ENCODE measurements around the gene OPA1.

The OPA1 gene

GRCh38 chr3:193730511-193730910 is 137.5 kb downstream of the OPA1 start:
- no peak for DNase-seq

DNA sequence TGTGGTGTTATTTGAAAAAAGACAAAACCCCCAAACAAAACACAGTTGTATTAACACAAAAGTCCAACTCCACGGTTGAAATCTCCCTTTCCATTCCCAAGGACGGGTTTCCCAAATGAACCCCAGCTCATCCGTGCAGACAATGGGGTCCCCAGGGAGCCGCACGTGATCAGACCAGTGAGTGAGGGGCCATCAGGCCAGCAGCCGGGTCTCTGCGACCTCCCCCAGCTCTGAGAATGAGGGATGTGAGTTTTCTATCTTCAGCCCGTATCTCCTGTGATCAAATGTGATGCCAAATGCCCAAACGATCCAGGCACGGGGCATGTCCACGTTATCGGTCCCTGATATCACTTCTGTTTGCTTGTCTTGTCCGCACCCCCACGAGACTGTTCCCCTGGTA is 138.0 kb downstream of the OPA1 start:
- no peak overlapping the region for H3K4me2 ChIP-seq (ENCODE audit: insufficient read depth, low read length)
- H3K4me3 ChIP-seq (ENCODE audit: low read depth in 1 of 2, low read length in 2 of 2), result no peak overlapping the region
- DNase-seq (no peak), ATAC-seq (ENCODE audit: insufficient read depth, low read depth) (no peak)
- H3K27me3 ChIP-seq (ENCODE audit: insufficient read depth, low read length, poor library complexity), result peaks cover 23% of the 10 kb centered on the region
- H3K36me3 ChIP-seq (ENCODE audit: insufficient read depth, low read length), result no peaks in the 10 kb centered on the region
- H3K9ac ChIP-seq (ENCODE audit: low read depth, low read length), result no peak overlapping the region
- H3K27ac ChIP-seq (ENCODE audit: low read length), result no peak overlapping the region
- no peaks in the 10 kb centered on the region for H3K79me2 ChIP-seq (ENCODE audit: insufficient read depth, low read length)
- H2AFZ ChIP-seq (ENCODE audit: low read depth, low read length), result no peak overlapping the region
- H3K9me3 ChIP-seq (ENCODE audit: insufficient read depth, low read length, severe bottlenecking), result no peaks in the 10 kb centered on the region
- TF ChIP-seq CTCF (IDR thresholded peaks at IDR 0.05; ENCODE audit: borderline replicate concordance, extremely low read depth, low read length, poor library complexity, severe bottlenecking) (no peak), EZH2 (IDR thresholded peaks at IDR 0.05; ENCODE audit: borderline replicate concordance, low read depth, low read length, severe bottlenecking) (no peak)
- peaks cover 8% of the 10 kb centered on the region; the same call in 1 of the 2 replicates for H4K20me1 ChIP-seq (ENCODE audit: insufficient read depth, low read length)
- no peaks in the 10 kb centered on the region for H3K4me1 ChIP-seq (ENCODE audit: insufficient read depth, low read length)

More at GRCh38 chr3:193730511-193730910, 137.5 kb downstream of the OPA1 start:
- no peaks in the 10 kb centered on the region for H3K36me3 ChIP-seq (ENCODE audit: insufficient read depth, low read length)
- no peak overlapping the region for H2AFZ ChIP-seq (ENCODE audit: low read depth, low read length)
- H3K4me3 ChIP-seq (ENCODE audit: low read depth in 1 of 2, low read length in 2 of 2), result no peak overlapping the region
- H3K9ac ChIP-seq (ENCODE audit: low read depth, low read length), result no peak overlapping the region
- TF ChIP-seq EZH2 (IDR thresholded peaks at IDR 0.05; ENCODE audit: borderline replicate concordance, low read depth, low read length, severe bottlenecking), result no peak
- no peak for TF ChIP-seq CTCF (IDR thresholded peaks at IDR 0.05; ENCODE audit: borderline replicate concordance, extremely low read depth, low read length, poor library complexity, severe bottlenecking)
- H3K27me3 ChIP-seq (ENCODE audit: insufficient read depth, low read length, poor library complexity), result peaks cover 23% of the 10 kb centered on the region
- H3K4me1 ChIP-seq (ENCODE audit: insufficient read depth, low read length), result no peaks in the 10 kb centered on the region
- no peak overlapping the region for H3K27ac ChIP-seq (ENCODE audit: low read length)
- H4K20me1 ChIP-seq (ENCODE audit: insufficient read depth, low read length), result peaks cover 8% of the 10 kb centered on the region; the same call in 1 of the 2 replicates
- H3K79me2 ChIP-seq (ENCODE audit: insufficient read depth, low read length), result no peaks in the 10 kb centered on the region
- no peak for ATAC-seq (ENCODE audit: insufficient read depth, low read depth)
- no peaks in the 10 kb centered on the region for H3K9me3 ChIP-seq (ENCODE audit: insufficient read depth, low read length, severe bottlenecking)
- no peak overlapping the region for H3K4me2 ChIP-seq (ENCODE audit: insufficient read depth, low read length)

DNA sequence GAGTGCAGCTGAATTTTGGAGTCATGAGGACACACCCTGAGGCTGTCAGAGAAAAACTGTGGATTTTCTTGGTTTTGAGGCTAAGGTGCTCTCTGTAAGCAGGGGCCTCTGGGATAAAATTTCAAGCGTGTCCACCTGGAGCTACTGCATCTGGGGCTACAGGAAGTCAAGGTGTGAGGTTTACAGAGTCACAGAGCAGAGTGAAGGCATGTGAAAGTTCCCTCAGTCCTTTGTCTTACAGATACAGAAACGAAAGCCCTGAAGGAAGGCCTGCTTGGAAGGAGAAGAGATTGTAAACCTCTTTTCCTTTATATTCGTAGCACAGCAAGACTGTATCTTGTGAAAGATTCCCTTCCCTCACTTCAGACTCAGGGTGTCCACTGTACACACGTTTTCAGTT is 138.6 kb downstream of the OPA1 start:
- Histone ChIP-seq H3K4me3 (ENCODE audit: low read depth in 1 of 2, low read length in 2 of 2) (no peak overlapping the region), H3K9ac (ENCODE audit: low read depth, low read length) (no peak overlapping the region), H3K9me3 (ENCODE audit: insufficient read depth, low read length, severe bottlenecking) (no peaks in the 10 kb centered on the region), H3K4me1 (ENCODE audit: insufficient read depth, low read length) (no peaks in the 10 kb centered on the region), H4K20me1 (ENCODE audit: insufficient read depth, low read length) (peaks cover 8% of the 10 kb centered on the region; the same call in 1 of the 2 replicates), H3K27me3 (ENCODE audit: insufficient read depth, low read length, poor library complexity) (peaks cover 23% of the 10 kb centered on the region), H3K79me2 (ENCODE audit: insufficient read depth, low read length) (no peaks in the 10 kb centered on the region), H3K4me2 (ENCODE audit: insufficient read depth, low read length) (no peak overlapping the region), H3K36me3 (ENCODE audit: insufficient read depth, low read length) (no peaks in the 10 kb centered on the region), H3K27ac (ENCODE audit: low read length) (no peak overlapping the region), H2AFZ (ENCODE audit: low read depth, low read length) (no peak overlapping the region)
- no peak for ATAC-seq (ENCODE audit: insufficient read depth, low read depth)
- TF ChIP-seq EZH2 (IDR thresholded peaks at IDR 0.05; ENCODE audit: borderline replicate concordance, low read depth, low read length, severe bottlenecking) (no peak), CTCF (IDR thresholded peaks at IDR 0.05; ENCODE audit: borderline replicate concordance, extremely low read depth, low read length, poor library complexity, severe bottlenecking) (no peak)
- DNase-seq, result no peak

- H3K9me3 ChIP-seq (ENCODE audit: insufficient read depth, low read length, severe bottlenecking), result no peaks in the 10 kb centered on the region
- no peak for ATAC-seq (ENCODE audit: insufficient read depth, low read depth)
- DNase-seq, result no peak
- H3K4me1 ChIP-seq (ENCODE audit: insufficient read depth, low read length), result no peaks in the 10 kb centered on the region
- TF ChIP-seq CTCF (IDR thresholded peaks at IDR 0.05; ENCODE audit: borderline replicate concordance, extremely low read depth, low read length, poor library complexity, severe bottlenecking) (no peak), EZH2 (IDR thresholded peaks at IDR 0.05; ENCODE audit: borderline replicate concordance, low read depth, low read length, severe bottlenecking) (no peak)
- H4K20me1 ChIP-seq (ENCODE audit: insufficient read depth, low read length), result peaks cover 8% of the 10 kb centered on the region; the same call in 1 of the 2 replicates
- peaks cover 23% of the 10 kb centered on the region for H3K27me3 ChIP-seq (ENCODE audit: insufficient read depth, low read length, poor library complexity)
- H3K27ac ChIP-seq (ENCODE audit: low read length), result no peak overlapping the region
- no peak overlapping the region for H3K4me2 ChIP-seq (ENCODE audit: insufficient read depth, low read length)
- no peak overlapping the region for H3K4me3 ChIP-seq (ENCODE audit: low read depth in 1 of 2, low read length in 2 of 2)
- H3K79me2 ChIP-seq (ENCODE audit: insufficient read depth, low read length), result no peaks in the 10 kb centered on the region
- no peaks in the 10 kb centered on the region for H3K36me3 ChIP-seq (ENCODE audit: insufficient read depth, low read length)
- no peak overlapping the region for H2AFZ ChIP-seq (ENCODE audit: low read depth, low read length)
- no peak overlapping the region for H3K9ac ChIP-seq (ENCODE audit: low read depth, low read length)
Observed at GRCh38 chr3:193732391-193732790, 139.4 kb downstream of the OPA1 start.

Measured in DND-41 (cell line).